Activated gamma-delta T cell treated with Interleukin-2 at 50 U/mL for 16 hours (primary cell): ENCODE measurements around the gene ANKRD50.

Experiments used
- DNase-seq: peaks from one replicate; pipeline ENCODE4 v3.0.0-alpha.2; 2020

ANKRD50 gene

DNA sequence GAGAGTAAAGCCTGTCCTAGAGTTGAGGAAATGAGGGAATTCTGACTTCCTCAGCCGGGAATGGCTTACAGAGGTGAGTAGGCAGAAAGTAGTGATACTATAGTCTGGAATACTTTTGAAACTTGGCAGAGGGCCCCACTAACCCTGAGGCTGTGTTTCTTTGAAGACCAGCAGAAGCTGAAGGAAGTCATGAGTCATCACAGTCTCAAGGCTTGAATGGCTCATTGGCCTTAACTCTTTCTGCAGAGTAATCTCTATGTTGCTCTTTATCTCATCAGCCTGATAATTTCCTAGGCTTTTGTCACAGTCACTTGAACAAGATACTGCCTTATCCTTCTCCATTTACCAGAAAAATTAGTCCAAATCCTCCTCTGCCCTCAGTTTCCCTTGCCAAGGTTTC, 80.8 kb downstream of the ANKRD50 start:
- no peak for DNase-seq

DNA sequence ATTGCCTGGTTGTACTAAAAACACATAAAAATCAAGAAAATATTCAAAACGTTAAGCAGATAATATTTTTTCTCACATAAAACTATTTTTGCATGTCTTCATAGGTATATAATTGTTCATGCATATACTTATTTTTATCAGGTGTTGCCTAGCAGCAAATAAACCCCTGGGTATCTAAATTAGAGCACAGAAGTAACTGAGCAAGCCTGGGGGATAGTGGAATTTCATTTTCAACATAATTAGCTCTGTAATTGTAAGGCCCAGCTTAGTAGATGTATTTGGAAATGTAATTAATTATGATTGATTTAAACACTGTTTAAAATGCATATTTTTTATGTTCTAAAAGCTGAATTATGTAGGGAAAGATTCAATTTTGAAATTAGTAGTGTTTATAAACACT, 82.9 kb downstream of the ANKRD50 start:
- DNase-seq: no peak
